ENCODE measurements around the gene ARHGAP22. TPM values are rescaled to one million over a fixed set of nuclear protein-coding genes. Genes with fewer than 3 reads are reported as not detected.
A peak's percentile ranks its signal among the peaks of the same experiment; 100 is the strongest.

ARHGAP22 gene
- polyA plus RNA-seq, 4 donors = 0.97 to 1.9 (median 1.2) TPM

DNA sequence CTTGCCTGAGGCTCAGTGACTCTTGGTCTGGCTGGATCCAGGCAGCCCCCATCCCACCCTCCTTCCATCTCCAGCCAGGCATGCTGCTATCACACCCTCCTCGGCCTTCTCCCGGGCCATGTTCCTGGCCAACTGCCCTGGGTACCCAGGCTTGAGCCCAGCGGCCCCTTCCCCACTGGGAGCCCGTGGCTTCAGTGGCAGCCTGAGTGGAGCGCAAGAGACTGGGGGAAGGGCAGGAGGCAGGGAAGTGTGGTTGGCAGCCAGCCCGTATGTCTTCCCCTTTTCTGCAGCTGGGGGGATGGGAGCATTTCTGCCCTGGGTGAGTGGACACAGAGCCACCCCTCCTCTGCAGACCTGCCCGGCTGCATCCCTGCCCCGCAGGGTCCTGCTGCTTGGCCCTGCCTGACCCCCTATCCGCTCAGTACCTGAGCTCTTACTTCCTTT, 148.5 kb downstream of the ARHGAP22 start:
- peak in 2 of 4 donors; percentile 59 to 60 for DNase-seq (ENCODE audit: low read depth in 4 of 4, low spot score in 3 of 4)

GRCh38 chr10:48455392-48456151, 149.3 kb downstream of the ARHGAP22 start:
- no peak for DNase-seq (ENCODE audit: low read depth in 4 of 4, low spot score in 3 of 4)

- no peak for DNase-seq (ENCODE audit: low read depth in 4 of 4, low spot score in 3 of 4)
These were observed 149.8 kb downstream of the ARHGAP22 start for GRCh38 chr10:48455055-48455391.

- no peak for DNase-seq (ENCODE audit: low read depth in 4 of 4, low spot score in 3 of 4)
These were observed 150.4 kb downstream of the ARHGAP22 start for GRCh38 chr10:48454302-48455054.

DNA sequence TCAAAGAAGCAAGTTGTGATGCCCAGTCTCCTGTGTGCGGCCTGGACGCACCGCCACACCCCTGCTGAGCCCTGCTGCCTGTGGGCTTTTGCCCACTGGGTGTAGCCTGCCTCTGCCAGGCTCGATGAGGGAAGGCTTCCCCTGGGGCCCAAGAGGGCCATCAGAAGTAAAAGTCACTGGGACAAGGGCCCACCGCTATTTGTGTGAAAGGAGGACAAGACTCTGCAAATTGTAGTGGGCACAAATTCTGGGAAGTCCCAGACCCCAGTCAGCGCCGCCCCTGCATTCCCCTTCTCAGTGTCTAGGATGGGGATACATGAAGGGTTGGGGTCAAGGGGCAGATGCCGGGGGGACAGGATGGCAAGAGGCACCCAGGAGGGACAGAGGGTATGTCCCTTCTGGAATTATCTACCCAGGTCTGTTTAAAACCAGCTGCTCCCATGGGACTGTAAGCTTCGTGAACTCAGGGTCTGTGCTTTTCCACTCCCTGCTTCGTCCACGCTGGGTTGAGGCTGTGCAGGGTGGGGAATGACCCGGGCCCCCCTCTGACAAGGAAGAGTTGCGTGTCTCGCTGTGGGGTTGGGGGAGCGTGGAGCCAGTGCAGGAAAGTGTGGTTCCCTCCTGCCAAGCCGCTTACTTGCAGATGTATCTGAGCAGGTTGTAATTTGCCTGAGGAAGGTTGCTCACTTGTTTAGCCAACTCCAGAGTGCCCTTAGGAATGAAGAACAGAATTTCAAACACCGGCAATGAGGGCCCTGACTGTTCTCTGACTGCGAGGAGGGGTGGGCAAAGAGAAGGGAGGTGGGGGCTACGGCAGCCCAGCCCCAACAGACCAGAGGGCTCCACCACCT, 151.2 kb downstream of the ARHGAP22 start:
- no peak for DNase-seq (ENCODE audit: low read depth in 4 of 4, low spot score in 3 of 4)

DNA sequence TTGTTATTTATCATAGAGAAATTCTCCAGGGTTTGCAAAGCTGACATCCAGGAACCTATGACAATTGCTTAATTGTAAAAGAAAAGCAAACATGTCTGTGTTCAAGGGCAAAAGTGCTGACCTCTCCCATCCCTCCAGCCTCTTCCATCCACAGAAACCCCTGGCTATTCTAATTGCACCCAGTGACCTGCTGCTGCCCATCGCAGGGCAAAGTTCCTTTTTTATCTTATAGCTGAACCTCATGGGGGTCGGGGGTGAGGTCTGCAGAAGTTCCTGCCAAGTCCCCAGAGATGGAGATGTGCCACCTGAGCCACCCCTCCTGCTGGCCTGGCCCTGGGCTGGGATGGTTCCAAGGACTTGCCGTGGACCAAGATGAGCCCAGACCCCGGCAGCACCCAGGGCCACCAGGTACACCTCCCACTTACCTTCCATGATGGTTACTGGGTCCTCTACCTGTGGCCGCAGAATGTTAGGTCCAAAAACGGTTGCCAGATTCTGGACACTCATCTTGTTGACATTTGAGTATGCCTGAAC, 151.9 kb downstream of the ARHGAP22 start:
- no peak for DNase-seq (ENCODE audit: low read depth in 4 of 4, low spot score in 3 of 4)

GRCh38 chr10:48451969-48452878, 152.6 kb downstream of the ARHGAP22 start:
- no peak for DNase-seq (ENCODE audit: low read depth in 4 of 4, low spot score in 3 of 4)

- no peak for DNase-seq (ENCODE audit: low read depth in 4 of 4, low spot score in 3 of 4)
These were observed 154.0 kb downstream of the ARHGAP22 start for GRCh38 chr10:48450741-48451466.

GRCh38 chr10:48450233-48450740, 154.6 kb downstream of the ARHGAP22 start:
- no peak for DNase-seq (ENCODE audit: low read depth in 4 of 4, low spot score in 3 of 4)

DNA sequence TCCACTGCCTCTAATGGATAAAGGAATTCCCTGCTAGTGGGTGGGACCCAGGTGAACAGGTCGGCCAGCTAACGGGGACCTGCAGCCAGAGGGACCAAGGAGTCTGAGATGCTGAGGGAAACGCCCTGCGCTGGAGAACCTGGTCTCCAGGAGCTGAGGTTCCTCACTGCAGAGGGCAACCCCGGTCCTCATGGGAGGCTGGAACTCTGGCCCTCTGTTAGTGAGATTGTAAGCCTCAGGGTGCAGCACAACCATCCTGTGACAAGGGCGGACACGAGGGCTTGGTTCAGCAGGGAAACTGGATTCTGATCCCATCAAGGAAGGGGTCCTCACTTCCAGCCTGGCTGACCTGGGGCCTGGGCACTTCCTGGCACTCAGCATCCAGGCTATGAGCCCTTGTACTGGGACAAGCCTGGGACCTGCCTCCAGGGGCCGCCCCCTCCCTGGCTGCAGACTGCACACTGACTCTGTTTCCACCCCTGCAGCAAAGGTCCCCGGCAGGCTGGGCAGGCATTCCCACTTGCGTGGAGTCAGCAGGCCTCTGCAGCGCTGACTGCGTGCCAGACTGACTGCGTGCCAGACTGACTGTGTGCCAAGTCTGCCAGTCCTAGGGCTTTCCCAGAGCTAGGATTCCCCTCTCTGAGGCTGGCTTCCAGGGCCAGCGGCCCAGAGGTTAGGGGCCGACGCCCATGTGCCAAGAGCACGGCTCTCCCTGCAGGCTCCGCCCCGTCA, 155.2 kb downstream of the ARHGAP22 start:
- no peak for DNase-seq (ENCODE audit: low read depth in 4 of 4, low spot score in 3 of 4)

DNA sequence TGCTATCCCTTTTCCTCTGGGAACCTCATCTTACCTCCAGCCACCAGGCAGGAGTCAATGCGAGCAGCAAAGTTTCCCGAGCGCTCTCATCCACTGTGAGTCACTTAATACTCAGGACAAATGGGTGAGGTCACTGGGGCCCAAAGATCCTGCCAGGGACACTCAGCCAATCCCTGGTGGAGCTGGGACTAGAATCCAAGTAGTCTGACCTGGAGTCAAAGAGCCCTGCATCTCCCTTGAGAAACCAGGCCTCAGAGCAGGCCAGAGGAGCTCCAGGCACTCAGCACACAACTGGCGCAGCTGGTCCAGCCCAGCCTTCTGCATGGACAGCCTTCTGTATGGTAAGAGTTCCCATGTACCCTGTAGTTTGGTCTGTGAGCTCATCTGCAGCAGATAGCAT, 156.1 kb downstream of the ARHGAP22 start:
- no peak for DNase-seq (ENCODE audit: low read depth in 4 of 4, low spot score in 3 of 4)

- DNase-seq (ENCODE audit: low read depth in 4 of 4, low spot score in 3 of 4) = no peak
These were observed 157.3 kb downstream of the ARHGAP22 start for GRCh38 chr10:48447356-48448215.

GRCh38 chr10:48446785-48447184, 158.1 kb downstream of the ARHGAP22 start:
- no peak for DNase-seq (ENCODE audit: low read depth in 4 of 4, low spot score in 3 of 4)

GRCh38 chr10:48445932-48446331, 158.9 kb downstream of the ARHGAP22 start:
- no peak for DNase-seq (ENCODE audit: low read depth in 4 of 4, low spot score in 3 of 4)

DNA sequence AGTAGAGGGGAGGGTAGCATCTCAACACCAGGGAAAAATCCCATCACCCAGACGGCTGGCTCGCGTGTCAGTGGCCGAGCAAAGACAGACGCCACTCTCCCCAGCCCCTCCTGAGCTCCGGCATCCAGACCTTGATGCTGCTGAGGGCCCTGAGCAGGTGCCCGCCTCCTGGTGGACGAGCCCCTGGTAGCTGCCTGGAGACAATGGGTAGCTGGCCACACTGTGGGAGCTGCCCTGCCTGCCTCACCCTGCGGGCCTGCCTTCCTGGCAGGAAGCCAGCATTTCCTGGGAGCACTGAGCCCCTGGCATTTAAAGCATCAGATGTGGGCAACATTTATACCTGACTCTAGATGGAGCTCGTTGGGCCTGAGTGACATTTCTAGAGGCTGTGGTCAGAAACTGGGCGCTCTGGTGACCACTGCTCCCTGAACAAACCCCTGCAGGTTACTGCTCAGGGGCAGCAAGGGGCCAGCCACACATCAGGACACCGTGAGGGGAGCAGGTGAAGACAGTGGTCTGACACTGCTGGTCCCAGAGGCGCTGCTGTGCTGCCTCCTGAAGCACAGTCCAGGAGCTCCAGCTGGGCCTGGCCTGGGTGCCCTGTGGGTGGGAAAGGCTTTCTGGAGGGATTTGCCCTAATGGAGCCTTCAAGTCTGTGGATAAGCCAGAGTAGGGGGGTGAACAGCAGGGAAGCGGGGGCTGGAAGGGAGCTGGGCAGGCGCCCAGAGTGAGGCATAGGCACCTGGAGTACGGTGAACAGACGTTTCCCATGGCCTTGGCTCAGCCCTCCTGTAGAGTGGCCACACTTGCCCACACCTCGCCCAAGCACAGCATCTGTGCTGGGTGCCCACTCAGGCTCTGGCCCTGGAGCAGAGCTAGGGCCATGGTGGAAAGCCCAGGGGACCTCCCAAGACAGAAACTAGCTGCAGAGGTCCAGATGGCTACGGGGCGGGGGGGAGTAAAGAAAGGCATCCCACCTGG, 159.7 kb downstream of the ARHGAP22 start:
- no peak for DNase-seq (ENCODE audit: low read depth in 4 of 4, low spot score in 3 of 4)

GRCh38 chr10:48444266-48444665, 160.6 kb downstream of the ARHGAP22 start:
- DNase-seq (ENCODE audit: low read depth in 4 of 4, low spot score in 3 of 4) = no peak
